Ishikawa (cell line): ENCODE data around the gene KLHL14.

Experiments used
- CEBPB ChIP-seq: IDR thresholded peaks from 2 replicates; pipeline ENCODE4 v1.6.1; 2012
- CREB1 ChIP-seq: IDR thresholded peaks from 2 replicates; pipeline ENCODE4 v1.6.1; 2012; ENCODE audit warnings: low read depth
- EP300 ChIP-seq: IDR thresholded peaks from 2 replicates; pipeline ENCODE4 v1.6.1; 2012; ENCODE audit warnings: borderline replicate concordance
- FOXM1 ChIP-seq: IDR thresholded peaks from 2 replicates; pipeline ENCODE4 v1.6.1; 2012; ENCODE audit warnings: low read depth, borderline replicate concordance
- NFIC ChIP-seq: IDR thresholded peaks from 2 replicates; pipeline ENCODE4 v1.6.1; 2012
- RAD21 ChIP-seq: IDR thresholded peaks from 2 replicates; pipeline ENCODE4 v1.6.1; 2012; ENCODE audit warnings: low read depth
- TAF1 ChIP-seq: IDR thresholded peaks from 2 replicates; pipeline ENCODE4 v1.6.1; 2012; ENCODE audit warnings: low read depth, mild to moderate bottlenecking
- TCF12 ChIP-seq: IDR thresholded peaks from 2 replicates; pipeline ENCODE4 v1.6.1; 2012; ENCODE audit warnings: low read depth
- TEAD4 ChIP-seq: IDR thresholded peaks from 2 replicates; pipeline ENCODE4 v1.6.1; 2012
- YY1 ChIP-seq: IDR thresholded peaks from 2 replicates; pipeline ENCODE4 v1.6.1; 2012; ENCODE audit warnings: low read depth
- ZBTB7A ChIP-seq: IDR thresholded peaks from 2 replicates; pipeline ENCODE4 v1.6.1; 2012; ENCODE audit warnings: low read depth
- TF ChIP-seq, protein P1 (sequence below): IDR thresholded peaks from 2 replicates; pipeline ENCODE4 v1.6.1; 2012
- TF ChIP-seq, protein P2 (sequence below): IDR thresholded peaks from 2 replicates; pipeline ENCODE4 v1.6.1; 2012
- TF ChIP-seq, protein P3 (sequence below): IDR thresholded peaks from 2 replicates; pipeline ENCODE4 v1.6.1; 2012; ENCODE audit warnings: low read depth, mild to moderate bottlenecking

DNA sequence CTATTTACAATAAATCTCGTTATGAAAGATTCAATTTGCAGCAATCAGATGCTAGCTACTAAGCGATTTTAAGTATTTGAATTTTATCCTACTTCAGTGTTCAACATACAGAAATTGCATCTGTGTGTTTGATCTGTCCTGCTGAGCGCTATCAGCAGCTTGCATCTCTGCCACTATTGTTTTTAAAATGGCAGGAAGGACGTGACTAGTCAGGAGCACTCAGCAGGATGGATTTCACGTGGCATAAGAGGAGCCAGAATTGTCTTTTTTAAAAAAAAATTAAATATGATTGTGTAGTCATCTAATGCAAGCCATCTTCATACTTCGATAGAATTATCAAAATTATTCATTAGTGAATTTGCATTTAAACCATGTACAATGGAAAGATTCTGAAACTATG lies 2.8 kb upstream of the KLHL14 start:
- no peak for TF ChIP-seq YY1
- TF ChIP-seq, protein P1, sequence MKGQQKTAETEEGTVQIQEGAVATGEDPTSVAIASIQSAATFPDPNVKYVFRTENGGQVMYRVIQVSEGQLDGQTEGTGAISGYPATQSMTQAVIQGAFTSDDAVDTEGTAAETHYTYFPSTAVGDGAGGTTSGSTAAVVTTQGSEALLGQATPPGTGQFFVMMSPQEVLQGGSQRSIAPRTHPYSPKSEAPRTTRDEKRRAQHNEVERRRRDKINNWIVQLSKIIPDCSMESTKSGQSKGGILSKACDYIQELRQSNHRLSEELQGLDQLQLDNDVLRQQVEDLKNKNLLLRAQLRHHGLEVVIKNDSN, result no peak
- TF ChIP-seq CREB1, result no peak
- TF ChIP-seq NFIC, result no peak
- TF ChIP-seq CEBPB, result no peak
- TF ChIP-seq TEAD4, result no peak
- TF ChIP-seq, protein P2, sequence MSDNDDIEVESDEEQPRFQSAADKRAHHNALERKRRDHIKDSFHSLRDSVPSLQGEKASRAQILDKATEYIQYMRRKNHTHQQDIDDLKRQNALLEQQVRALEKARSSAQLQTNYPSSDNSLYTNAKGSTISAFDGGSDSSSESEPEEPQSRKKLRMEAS, result no peak
- no peak for TF ChIP-seq ZBTB7A
- TF ChIP-seq, protein P3, sequence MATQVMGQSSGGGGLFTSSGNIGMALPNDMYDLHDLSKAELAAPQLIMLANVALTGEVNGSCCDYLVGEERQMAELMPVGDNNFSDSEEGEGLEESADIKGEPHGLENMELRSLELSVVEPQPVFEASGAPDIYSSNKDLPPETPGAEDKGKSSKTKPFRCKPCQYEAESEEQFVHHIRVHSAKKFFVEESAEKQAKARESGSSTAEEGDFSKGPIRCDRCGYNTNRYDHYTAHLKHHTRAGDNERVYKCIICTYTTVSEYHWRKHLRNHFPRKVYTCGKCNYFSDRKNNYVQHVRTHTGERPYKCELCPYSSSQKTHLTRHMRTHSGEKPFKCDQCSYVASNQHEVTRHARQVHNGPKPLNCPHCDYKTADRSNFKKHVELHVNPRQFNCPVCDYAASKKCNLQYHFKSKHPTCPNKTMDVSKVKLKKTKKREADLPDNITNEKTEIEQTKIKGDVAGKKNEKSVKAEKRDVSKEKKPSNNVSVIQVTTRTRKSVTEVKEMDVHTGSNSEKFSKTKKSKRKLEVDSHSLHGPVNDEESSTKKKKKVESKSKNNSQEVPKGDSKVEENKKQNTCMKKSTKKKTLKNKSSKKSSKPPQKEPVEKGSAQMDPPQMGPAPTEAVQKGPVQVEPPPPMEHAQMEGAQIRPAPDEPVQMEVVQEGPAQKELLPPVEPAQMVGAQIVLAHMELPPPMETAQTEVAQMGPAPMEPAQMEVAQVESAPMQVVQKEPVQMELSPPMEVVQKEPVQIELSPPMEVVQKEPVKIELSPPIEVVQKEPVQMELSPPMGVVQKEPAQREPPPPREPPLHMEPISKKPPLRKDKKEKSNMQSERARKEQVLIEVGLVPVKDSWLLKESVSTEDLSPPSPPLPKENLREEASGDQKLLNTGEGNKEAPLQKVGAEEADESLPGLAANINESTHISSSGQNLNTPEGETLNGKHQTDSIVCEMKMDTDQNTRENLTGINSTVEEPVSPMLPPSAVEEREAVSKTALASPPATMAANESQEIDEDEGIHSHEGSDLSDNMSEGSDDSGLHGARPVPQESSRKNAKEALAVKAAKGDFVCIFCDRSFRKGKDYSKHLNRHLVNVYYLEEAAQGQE, result no peak
- TF ChIP-seq FOXM1, result no peak
- no peak for TF ChIP-seq RAD21
- TF ChIP-seq TAF1, result no peak
- no peak for TF ChIP-seq EP300
- TF ChIP-seq TCF12, result no peak
